Trophoblast cell (in vitro differentiated cells and primary cell): ENCODE measurements around the gene TMEM273.

Source experiments
- DNase-seq, 2 donors: peaks; one replicate each; pipeline ENCODE4 v3.0.0-alpha.2; 2016
- H2AFZ ChIP-seq: 2 replicates; pipeline ENCODE4 v1.6.1; 2013; ENCODE audit warnings: low read length, moderate library complexity, mild to moderate bottlenecking; ENCODE audit not compliant: insufficient read depth, poor library complexity
- H2AK5ac ChIP-seq: 2 replicates; pipeline ENCODE4 v1.6.1; 2013; ENCODE audit warnings: mild to moderate bottlenecking, low read length
- H2BK120ac ChIP-seq: 2 replicates; pipeline ENCODE4 v1.6.1; 2013; ENCODE audit warnings: low read length, mild to moderate bottlenecking, moderate library complexity; ENCODE audit not compliant: insufficient read depth, poor library complexity
- H2BK12ac ChIP-seq: 2 replicates; pipeline ENCODE4 v1.6.1; 2013; ENCODE audit warnings: mild to moderate bottlenecking, low read length, moderate library complexity
- H2BK5ac ChIP-seq: 2 replicates; pipeline ENCODE4 v1.6.1; 2013; ENCODE audit warnings: low read length, low read depth, moderate library complexity, mild to moderate bottlenecking; ENCODE audit not compliant: poor library complexity
- H3K14ac ChIP-seq: 2 replicates; pipeline ENCODE4 v1.6.1; 2013; ENCODE audit warnings: mild to moderate bottlenecking, low read length
- H3K18ac ChIP-seq: 2 replicates; pipeline ENCODE4 v1.6.1; 2013; ENCODE audit warnings: mild to moderate bottlenecking, low read length
- H3K23ac ChIP-seq: 2 replicates; pipeline ENCODE4 v1.6.1; 2013; ENCODE audit warnings: low read length
- H3K27ac ChIP-seq: 2 replicates; pipeline ENCODE4 v1.5.1; 2013; ENCODE audit warnings: low read depth, mild to moderate bottlenecking, inconsistent platforms, low read length, moderate library complexity
- H3K27me3 ChIP-seq: 2 replicates; pipeline ENCODE4 v1.6.1; 2013; ENCODE audit warnings: inconsistent platforms, mild to moderate bottlenecking, low read length, moderate library complexity; ENCODE audit not compliant: insufficient read depth
- H3K36me3 ChIP-seq, 2 experiments: 1 replicate in 1 of 2; 2 replicates in 1 of 2; pipeline ENCODE4 v1.6.1; 2013; ENCODE audit warnings: low read length in 2 of 2, mild to moderate bottlenecking in 2 of 2, moderate library complexity in 1 of 2; ENCODE audit not compliant: insufficient read depth in 2 of 2, control insufficient read depth in 1 of 2
- H3K4ac ChIP-seq: 2 replicates; pipeline ENCODE4 v1.6.1; 2013; ENCODE audit warnings: low read depth, mild to moderate bottlenecking, low read length, moderate library complexity
- H3K4me1 ChIP-seq, 2 experiments: 1 replicate in 1 of 2; 2 replicates in 1 of 2; pipeline ENCODE4 v1.6.1; 2013; ENCODE audit warnings: low read length in 2 of 2, mild to moderate bottlenecking in 2 of 2, moderate library complexity in 1 of 2; ENCODE audit not compliant: insufficient read depth in 2 of 2, control insufficient read depth in 1 of 2
- H3K4me2 ChIP-seq: 2 replicates; pipeline ENCODE4 v1.6.1; 2013; ENCODE audit warnings: inconsistent platforms, mild to moderate bottlenecking, low read length, moderate library complexity
- H3K4me3 ChIP-seq: 2 replicates; pipeline ENCODE4 v1.5.1; 2013; ENCODE audit warnings: mild to moderate bottlenecking, low read depth, low read length, inconsistent platforms
- H3K79me1 ChIP-seq: one replicate; pipeline ENCODE4 v1.6.1; 2013; ENCODE audit warnings: low read length
- H3K79me2 ChIP-seq: 2 replicates; pipeline ENCODE4 v1.6.1; 2013; ENCODE audit warnings: low read length, mild to moderate bottlenecking; ENCODE audit not compliant: control insufficient read depth, insufficient read depth, poor library complexity
- H3K9ac ChIP-seq: 2 replicates; pipeline ENCODE4 v1.6.1; 2013; ENCODE audit warnings: mild to moderate bottlenecking, low read length
- H3K9me3 ChIP-seq: 2 replicates; pipeline ENCODE4 v1.6.1; 2013; ENCODE audit warnings: low read depth, mild to moderate bottlenecking, control low read depth, inconsistent platforms, low read length; ENCODE audit not compliant: insufficient read depth
- H4K12ac ChIP-seq: 2 replicates; pipeline ENCODE4 v1.6.1; 2013; ENCODE audit warnings: low read depth, mild to moderate bottlenecking, low read length, moderate library complexity
- H4K8ac ChIP-seq: 2 replicates; pipeline ENCODE4 v1.6.1; 2013; ENCODE audit warnings: low read depth, mild to moderate bottlenecking, low read length, moderate library complexity
- H4K91ac ChIP-seq: one replicate; pipeline ENCODE4 v1.6.1; 2013; ENCODE audit warnings: low read depth, mild to moderate bottlenecking, low read length, moderate library complexity
- WGBS: extraction: QIAGEN DNeasy Blood & Tissue Kit; methylation state at CpG from one replicate; pipeline ENCODE4 v1.1.7; 2013; ENCODE audit warnings: missing lambda C conversion rate; ENCODE audit not compliant: insufficient read length, insufficient coverage; ENCODE audit errors: extremely low coverage; 5-methylcytosine and 5-hydroxymethylcytosine counted together

Gene TMEM273

DNA sequence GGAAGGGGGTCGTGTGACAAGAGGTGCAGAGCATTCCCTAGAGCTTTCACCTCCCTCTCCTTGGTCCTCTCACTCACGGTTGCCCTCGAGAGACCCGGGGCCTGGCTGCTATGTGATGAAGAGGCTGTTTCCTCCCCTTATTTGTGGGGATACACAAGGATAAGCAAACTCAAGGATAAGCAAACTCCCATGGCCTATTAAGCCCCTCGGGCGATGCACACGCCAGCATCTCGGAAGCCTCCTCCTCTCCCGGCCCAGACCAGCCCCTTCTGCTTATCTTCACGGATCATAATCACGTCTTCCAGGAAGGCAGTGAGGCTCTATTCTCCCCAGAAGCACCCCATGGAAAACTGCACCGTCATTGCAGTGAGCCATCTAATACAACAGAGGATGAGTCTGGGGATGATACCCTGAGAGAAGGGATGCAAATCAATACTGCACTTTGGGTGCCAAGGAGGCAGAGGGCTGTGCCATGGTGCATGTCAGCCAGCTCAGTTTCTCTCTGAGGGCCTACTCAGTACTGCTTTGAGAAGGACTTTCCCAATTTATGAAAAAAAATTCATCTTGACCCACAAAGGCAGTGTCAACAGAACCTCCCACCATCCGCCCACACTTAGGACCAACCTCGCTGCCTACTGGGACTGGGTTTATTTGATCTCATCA, 22.2 kb downstream of the TMEM273 start:
- H3K4me2 ChIP-seq, result no peak overlapping the region
- H3K4me3 ChIP-seq, result no peak overlapping the region
- DNase-seq, result no peak
- no peaks in the 10 kb centered on the region for H3K79me2 ChIP-seq
- H3K4ac ChIP-seq, result no peak overlapping the region
- no peaks in the 10 kb centered on the region for H3K27me3 ChIP-seq
- no peaks in the 10 kb centered on the region for H3K9me3 ChIP-seq
- no peak overlapping the region for H2AK5ac ChIP-seq
- H2BK5ac ChIP-seq, result no peak overlapping the region
- no peaks in the 10 kb centered on the region for H3K36me3 ChIP-seq
- WGBS, result no CpG with 5 or more reads among the region's 14 CpGs
- no peak overlapping the region for H3K14ac ChIP-seq
- no peak overlapping the region for H3K9ac ChIP-seq
- no peak overlapping the region for H2BK120ac ChIP-seq
- no peak overlapping the region for H3K23ac ChIP-seq
- no peak overlapping the region for H3K27ac ChIP-seq
- H4K91ac ChIP-seq, result no peak overlapping the region
- no peaks in the 10 kb centered on the region for H3K79me1 ChIP-seq
- no peak overlapping the region for H3K18ac ChIP-seq
- H2AFZ ChIP-seq, result no peak overlapping the region
- no peak overlapping the region for H4K8ac ChIP-seq
- H4K12ac ChIP-seq, result no peak overlapping the region
- no peaks in the 10 kb centered on the region for H3K4me1 ChIP-seq
- H2BK12ac ChIP-seq, result no peak overlapping the region

DNA sequence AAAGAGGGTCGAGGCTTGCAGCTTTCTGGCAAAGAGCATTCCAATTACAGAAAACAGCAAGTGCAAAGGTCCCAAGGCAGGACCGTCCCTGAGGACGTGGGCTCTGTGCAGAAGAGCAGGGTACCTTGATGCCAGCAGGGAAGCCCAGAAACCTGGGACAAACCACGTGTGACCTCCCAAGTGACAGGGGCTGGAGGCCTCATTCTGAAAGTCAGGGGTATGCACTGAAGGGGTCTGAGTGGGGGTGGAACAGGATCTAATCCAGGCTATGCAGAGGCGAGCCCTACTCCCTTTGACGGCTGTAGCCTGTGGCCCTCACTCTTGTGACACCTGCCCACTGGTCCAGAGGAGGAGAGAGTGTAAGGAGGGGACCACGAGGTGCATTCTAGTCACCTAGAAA, 22.9 kb downstream of the TMEM273 start:
- Histone ChIP-seq H3K4ac (no peak overlapping the region), H3K23ac (no peak overlapping the region), H3K27ac (no peak overlapping the region), H3K79me2 (no peaks in the 10 kb centered on the region), H3K4me2 (no peak overlapping the region), H3K9ac (no peak overlapping the region), H3K4me3 (no peak overlapping the region), H2BK12ac (no peak overlapping the region), H3K14ac (no peak overlapping the region), H4K8ac (no peak overlapping the region), H4K91ac (no peak overlapping the region), H3K79me1 (no peaks in the 10 kb centered on the region), H4K12ac (no peak overlapping the region), H2AK5ac (no peak overlapping the region), H2BK5ac (no peak overlapping the region), H3K27me3 (no peaks in the 10 kb centered on the region), H2BK120ac (no peak overlapping the region), H3K18ac (no peak overlapping the region), H3K4me1 (no peaks in the 10 kb centered on the region), H3K36me3 (no peaks in the 10 kb centered on the region), H2AFZ (no peak overlapping the region), H3K9me3 (no peaks in the 10 kb centered on the region)
- DNase-seq, result no peak
- no CpG with 5 or more reads among the region's 7 CpGs for WGBS

DNA sequence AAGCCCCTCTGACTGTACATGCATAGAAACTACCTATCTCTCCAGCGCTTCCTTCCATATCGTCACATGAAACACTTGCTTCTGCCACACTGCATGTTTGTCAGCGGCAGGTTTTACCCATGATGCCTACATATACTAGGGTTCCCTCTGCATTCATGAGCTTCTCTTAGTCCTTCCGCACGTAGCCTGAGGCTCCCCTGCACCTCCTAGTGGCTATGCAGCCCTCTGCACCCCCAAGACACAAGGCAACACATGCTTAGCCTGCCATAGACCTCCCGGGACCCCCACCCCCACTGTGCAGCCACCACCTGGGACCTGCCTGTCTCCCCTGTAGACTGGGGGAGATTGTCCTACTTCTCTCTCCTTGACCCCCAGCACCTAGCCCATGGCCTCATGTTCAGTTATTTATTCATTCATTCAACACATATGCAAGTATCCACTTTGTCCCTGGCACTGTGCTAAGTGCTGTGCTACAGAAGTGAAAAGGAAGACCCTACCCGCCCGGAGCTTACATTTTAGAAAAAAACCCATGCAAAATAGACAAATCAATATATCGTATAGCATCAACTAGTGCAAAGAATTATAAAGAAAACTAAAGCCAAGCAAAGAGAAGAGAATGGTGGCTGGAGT, 23.5 kb downstream of the TMEM273 start:
- Histone ChIP-seq H2BK120ac (no peak overlapping the region), H3K27me3 (no peaks in the 10 kb centered on the region), H3K18ac (no peak overlapping the region), H3K79me2 (no peaks in the 10 kb centered on the region), H2AFZ (no peak overlapping the region), H3K4me2 (no peak overlapping the region), H4K91ac (no peak overlapping the region), H3K9ac (no peak overlapping the region), H3K4me3 (no peak overlapping the region), H2BK5ac (no peak overlapping the region), H3K4ac (no peak overlapping the region), H3K27ac (no peak overlapping the region), H3K4me1 (no peaks in the 10 kb centered on the region), H3K9me3 (no peaks in the 10 kb centered on the region), H2AK5ac (no peak overlapping the region), H2BK12ac (no peak overlapping the region), H3K14ac (no peak overlapping the region), H4K8ac (no peak overlapping the region), H4K12ac (no peak overlapping the region), H3K36me3 (no peaks in the 10 kb centered on the region), H3K79me1 (no peaks in the 10 kb centered on the region), H3K23ac (no peak overlapping the region)
- no peak for DNase-seq
- WGBS, result no CpG with 5 or more reads among the region's 9 CpGs

GRCh38 chr10:49163741-49164140, 24.4 kb downstream of the TMEM273 start:
- H3K9me3 ChIP-seq, result no peaks in the 10 kb centered on the region
- H4K12ac ChIP-seq, result no peak overlapping the region
- no peak overlapping the region for H3K23ac ChIP-seq
- H2AFZ ChIP-seq, result no peak overlapping the region
- no peak overlapping the region for H3K14ac ChIP-seq
- H3K36me3 ChIP-seq, result no peaks in the 10 kb centered on the region
- no peaks in the 10 kb centered on the region for H3K79me1 ChIP-seq
- no peak overlapping the region for H2BK5ac ChIP-seq
- H3K4ac ChIP-seq, result no peak overlapping the region
- no peaks in the 10 kb centered on the region for H3K4me1 ChIP-seq
- H3K79me2 ChIP-seq, result no peaks in the 10 kb centered on the region
- H3K4me3 ChIP-seq, result no peak overlapping the region
- peak; percentile 65 to 75 for DNase-seq
- H4K91ac ChIP-seq, result no peak overlapping the region
- H2BK120ac ChIP-seq, result no peak overlapping the region
- H3K9ac ChIP-seq, result no peak overlapping the region
- no peak overlapping the region for H2AK5ac ChIP-seq
- no peaks in the 10 kb centered on the region for H3K27me3 ChIP-seq
- H3K27ac ChIP-seq, result no peak overlapping the region
- H3K4me2 ChIP-seq, result no peak overlapping the region
- WGBS, result no CpG with 5 or more reads among the region's 4 CpGs
- H4K8ac ChIP-seq, result no peak overlapping the region
- H3K18ac ChIP-seq, result no peak overlapping the region
- H2BK12ac ChIP-seq, result no peak overlapping the region
